ENCODE data around the gene LYPD6B. TPM values are rescaled to one million over a fixed set of nuclear protein-coding genes. Genes with fewer than 3 reads are reported as not detected.

Gene LYPD6B
- total RNA-seq, 4 donors from 2014 or later = 3.1 to 9.2 (median 7.6) TPM

DNA sequence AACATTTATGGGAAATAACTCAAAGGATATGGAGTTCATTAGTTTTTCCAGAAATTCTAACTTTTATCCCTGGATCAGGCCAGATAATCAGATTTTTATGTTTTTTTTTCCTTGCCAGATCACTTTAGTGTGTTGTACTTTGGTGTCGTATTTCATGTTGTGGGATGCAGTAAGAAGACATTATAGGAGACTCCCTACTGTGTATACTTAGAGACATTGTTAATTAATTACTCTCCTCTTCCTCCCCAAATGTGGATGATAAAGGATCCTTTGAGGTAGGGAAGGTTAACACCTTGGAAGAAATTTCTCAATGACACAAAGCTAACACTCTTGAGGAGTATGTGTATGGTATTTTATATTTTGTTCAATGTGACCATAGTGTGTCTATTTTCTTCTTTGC, 120.5 kb downstream of the LYPD6B start:
- intact Hi-C loops (cut with DNase I) = no loop called here
- H3K4me3 ChIP-seq = no peak overlapping the region
- no peak for TF ChIP-seq POLR2A (IDR thresholded peaks at IDR 0.05)
- TF ChIP-seq, protein P1, sequence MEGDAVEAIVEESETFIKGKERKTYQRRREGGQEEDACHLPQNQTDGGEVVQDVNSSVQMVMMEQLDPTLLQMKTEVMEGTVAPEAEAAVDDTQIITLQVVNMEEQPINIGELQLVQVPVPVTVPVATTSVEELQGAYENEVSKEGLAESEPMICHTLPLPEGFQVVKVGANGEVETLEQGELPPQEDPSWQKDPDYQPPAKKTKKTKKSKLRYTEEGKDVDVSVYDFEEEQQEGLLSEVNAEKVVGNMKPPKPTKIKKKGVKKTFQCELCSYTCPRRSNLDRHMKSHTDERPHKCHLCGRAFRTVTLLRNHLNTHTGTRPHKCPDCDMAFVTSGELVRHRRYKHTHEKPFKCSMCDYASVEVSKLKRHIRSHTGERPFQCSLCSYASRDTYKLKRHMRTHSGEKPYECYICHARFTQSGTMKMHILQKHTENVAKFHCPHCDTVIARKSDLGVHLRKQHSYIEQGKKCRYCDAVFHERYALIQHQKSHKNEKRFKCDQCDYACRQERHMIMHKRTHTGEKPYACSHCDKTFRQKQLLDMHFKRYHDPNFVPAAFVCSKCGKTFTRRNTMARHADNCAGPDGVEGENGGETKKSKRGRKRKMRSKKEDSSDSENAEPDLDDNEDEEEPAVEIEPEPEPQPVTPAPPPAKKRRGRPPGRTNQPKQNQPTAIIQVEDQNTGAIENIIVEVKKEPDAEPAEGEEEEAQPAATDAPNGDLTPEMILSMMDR (IDR thresholded peaks at IDR 0.05) = no peak
- WGBS, 2 donors = 86 to 95% methylated on average over 1 of the region's 1 CpG
- no peak overlapping the region for H3K27ac ChIP-seq
- H3K36me3 ChIP-seq = no peaks in the 10 kb centered on the region
- H3K4me1 ChIP-seq = peaks cover 0 to 27% (median 0%) of the 10 kb centered on the region in 3 donors
- H3K9me3 ChIP-seq = no peaks in the 10 kb centered on the region
- DNase-seq = no peak
- H3K27me3 ChIP-seq = no peaks in the 10 kb centered on the region

DNA sequence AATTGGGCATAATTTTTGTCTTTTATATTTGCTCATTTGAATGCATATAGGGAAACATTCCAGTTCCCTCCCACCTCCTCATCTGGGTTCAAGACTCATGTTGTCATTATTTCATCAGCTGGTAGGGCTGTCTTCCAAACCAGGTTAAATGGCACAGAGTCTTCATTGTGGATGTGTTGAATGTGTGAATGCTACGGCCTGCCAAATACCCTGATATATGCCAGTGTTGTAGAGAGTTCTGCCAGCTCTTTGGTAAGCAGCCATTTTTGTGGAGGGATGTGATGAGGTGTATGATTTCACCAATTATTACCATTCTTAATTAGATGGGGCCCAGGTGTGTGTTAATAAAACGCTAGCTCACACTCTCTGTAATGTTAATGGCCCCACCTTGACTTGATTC, 121.7 kb downstream of the LYPD6B start:
- TF ChIP-seq, protein P1 (IDR thresholded peaks at IDR 0.05) = no peak
- TF ChIP-seq POLR2A (IDR thresholded peaks at IDR 0.05) = no peak
- H3K36me3 ChIP-seq = no peaks in the 10 kb centered on the region
- 37 to 52% methylated on average over 2 of the region's 2 CpGs for WGBS, 2 donors

DNA sequence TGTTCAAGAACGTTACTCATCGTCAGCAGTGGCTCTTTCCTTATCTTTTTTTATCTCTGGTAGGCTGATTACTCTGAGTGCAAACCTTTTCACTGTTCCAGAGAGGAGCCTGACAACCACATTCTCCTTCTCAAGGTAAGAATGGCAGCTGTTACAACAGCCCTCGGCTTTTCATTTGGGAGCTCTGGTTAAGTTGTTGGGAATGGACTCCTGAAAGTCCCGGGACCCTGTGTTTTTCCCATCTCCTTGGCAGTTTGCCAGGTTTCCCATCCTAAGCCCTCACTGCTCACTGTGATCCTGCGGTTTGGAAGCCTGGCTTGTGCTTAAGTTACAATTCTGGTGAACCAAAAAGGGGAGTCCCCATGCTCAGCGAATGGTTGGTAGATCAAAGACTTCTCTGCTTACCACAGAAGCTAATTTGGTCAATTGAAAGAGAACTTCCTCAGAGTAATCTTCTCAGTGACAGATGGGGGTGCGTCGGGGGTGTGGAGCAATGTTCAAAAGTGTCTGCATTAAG, 122.3 kb downstream of the LYPD6B start:
- intact Hi-C loops (cut with DNase I) = no loop called here
- no peaks in the 10 kb centered on the region for H3K9me3 ChIP-seq

More for the DNA sequence above, 121.7 kb downstream of the LYPD6B start:
- DNase-seq = no peak
- no peaks in the 10 kb centered on the region for H3K9me3 ChIP-seq
- H3K27me3 ChIP-seq = no peaks in the 10 kb centered on the region
- no peak overlapping the region for H3K27ac ChIP-seq
- H3K4me3 ChIP-seq = no peak overlapping the region
- peaks cover 0 to 38% (median 0%) of the 10 kb centered on the region in 3 donors for H3K4me1 ChIP-seq
- intact Hi-C loops (cut with DNase I) = no loop called here

DNA sequence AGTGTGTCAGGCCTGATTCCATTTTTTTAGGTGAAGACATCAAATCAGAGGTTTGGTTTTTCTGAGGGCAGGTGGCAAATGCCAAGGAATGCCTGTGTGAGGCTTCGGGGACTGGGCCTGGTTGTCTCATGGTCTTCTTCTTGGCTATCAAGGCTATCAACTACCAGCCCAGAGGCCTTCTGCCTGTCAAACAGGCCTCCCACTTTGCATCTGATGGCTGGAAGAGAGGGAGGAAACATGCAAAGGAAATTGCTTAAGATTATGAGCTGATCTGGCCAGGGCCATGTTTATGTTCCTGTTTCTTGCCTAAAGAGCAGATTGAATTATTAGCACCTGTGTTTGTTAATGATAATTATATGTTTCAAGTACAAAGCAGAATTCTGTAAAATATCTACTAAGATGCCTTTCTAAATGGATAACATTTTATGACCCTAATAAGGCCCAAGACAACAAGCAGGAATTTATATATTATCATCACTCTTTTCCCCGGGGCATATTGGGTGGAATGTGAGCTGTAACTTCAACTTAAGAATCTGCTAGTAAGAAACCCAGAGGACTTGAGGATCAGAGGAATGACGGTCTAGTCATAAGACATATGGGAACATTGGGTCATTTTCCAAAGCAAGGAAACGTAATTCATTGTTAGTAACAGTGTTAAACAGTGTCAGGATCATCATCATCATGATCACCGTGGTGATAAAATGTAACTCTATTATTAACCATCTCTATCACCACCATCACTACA, 123.2 kb downstream of the LYPD6B start:
- no peak for DNase-seq
- TF ChIP-seq POLR2A (IDR thresholded peaks at IDR 0.05) = no peak
- TF ChIP-seq, protein P1 (IDR thresholded peaks at IDR 0.05) = no peak
- Histone ChIP-seq H3K4me1 (peaks cover under 1 to 50% (median 4%) of the 10 kb centered on the region in 3 donors), H3K27ac (no peak overlapping the region), H3K4me3 (no peak overlapping the region), H3K9me3 (no peaks in the 10 kb centered on the region), H3K27me3 (no peaks in the 10 kb centered on the region), H3K36me3 (no peaks in the 10 kb centered on the region)
- intact Hi-C loops (cut with DNase I) = no loop called here
- WGBS, 2 donors = 66 to 72% methylated on average over 5 of the region's 5 CpGs

More for the DNA sequence above, 122.3 kb downstream of the LYPD6B start:
- TF ChIP-seq, protein P1 (IDR thresholded peaks at IDR 0.05) = no peak
- TF ChIP-seq POLR2A (IDR thresholded peaks at IDR 0.05) = no peak
- Histone ChIP-seq H3K4me3 (no peak overlapping the region), H3K4me1 (peaks cover 0 to 41% (median 0%) of the 10 kb centered on the region in 3 donors), H3K36me3 (no peaks in the 10 kb centered on the region), H3K27me3 (no peaks in the 10 kb centered on the region), H3K27ac (no peak overlapping the region)
- 35 to 53% methylated on average over 7 to 8 of the region's 8 CpGs for WGBS, 2 donors
- no peak for DNase-seq

DNA sequence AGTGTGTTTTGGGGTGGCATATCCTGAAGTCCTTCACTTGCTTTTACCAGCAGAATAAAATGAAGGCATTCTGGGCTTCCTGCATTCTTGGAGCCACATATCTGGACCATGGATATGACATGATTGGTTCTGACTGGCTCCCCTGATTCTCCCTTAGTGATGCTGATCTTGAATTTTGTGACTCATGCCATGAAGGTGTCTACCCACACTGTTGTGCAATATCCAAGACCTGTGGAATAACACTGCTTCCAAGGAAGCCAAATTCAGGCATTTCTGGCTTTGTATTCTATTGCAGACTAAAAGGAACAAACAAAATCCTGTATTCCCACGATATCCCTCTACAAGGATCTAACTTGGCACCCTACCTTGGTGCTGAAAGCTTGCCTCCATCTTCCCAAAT, 125.8 kb downstream of the LYPD6B start:
- Histone ChIP-seq H3K27me3 (no peaks in the 10 kb centered on the region), H3K4me1 (peaks cover 15 to 68% (median 23%) of the 10 kb centered on the region in 3 donors), H3K9me3 (no peaks in the 10 kb centered on the region), H3K27ac (peak overlapping the region in 2 of 4 donors; percentile 1 to 19), H3K36me3 (no peaks in the 10 kb centered on the region), H3K4me3 (no peak overlapping the region)
- WGBS, 2 donors = 38 to 53% methylated on average over 1 of the region's 1 CpG
- no peak for DNase-seq
- TF ChIP-seq, protein P1 (IDR thresholded peaks at IDR 0.05) = no peak
- TF ChIP-seq POLR2A (IDR thresholded peaks at IDR 0.05) = no peak
- intact Hi-C loops (cut with DNase I) = no loop called here
